GM23338 (cell line): ENCODE measurements around the gene CLEC3B. TPM values are rescaled to one million over a fixed set of nuclear protein-coding genes. Genes with fewer than 3 reads are reported as not detected.

ENCODE experiments used
- ATAC-seq: fragments of 200-7000 bp; cut with Tn5 transposase; 3 replicates; pipeline ENCODE4 v1.9.1; 2020
- DNase-seq: peaks from one replicate; pipeline ENCODE4 v3.0.0-alpha.2; 2015; ENCODE audit warnings: low spot score
- H2AFZ ChIP-seq: fragments of 200-600 bp; sonication (generic); 2 replicates; pipeline ENCODE4 v1.8.0; 2016; ENCODE audit warnings: antibody characterized with exemption, mild to moderate bottlenecking, moderate library complexity
- H3F3A ChIP-seq: fragments of 200-600 bp; sonication (generic); replicated peaks from 2 replicates; pipeline ENCODE4 v1.8.0; 2017; ENCODE audit warnings: antibody characterized with exemption, mixed run types, low read depth
- H3K27ac ChIP-seq: fragments of 200-600 bp; sonication (generic); 2 replicates; pipeline ENCODE4 v1.6.1; 2016; ENCODE audit warnings: low read depth
- H3K27me3 ChIP-seq: fragments of 200-600 bp; sonication (generic); 2 replicates; pipeline ENCODE4 v1.8.0; 2016; ENCODE audit warnings: mild to moderate bottlenecking, mixed run types, moderate library complexity; ENCODE audit not compliant: insufficient read depth
- H3K36me3 ChIP-seq: fragments of 200-600 bp; sonication (generic); 2 replicates; pipeline ENCODE4 v1.8.0; 2016; ENCODE audit warnings: mild to moderate bottlenecking; ENCODE audit not compliant: insufficient read depth
- H3K4me1 ChIP-seq: fragments of 200-600 bp; sonication (generic); 2 replicates; pipeline ENCODE4 v1.8.0; 2016; ENCODE audit warnings: mild to moderate bottlenecking, moderate library complexity; ENCODE audit not compliant: insufficient read depth
- H3K4me2 ChIP-seq: fragments of 200-600 bp; sonication (generic); 2 replicates; pipeline ENCODE4 v1.7.1; 2017; ENCODE audit warnings: mixed run types
- H3K4me3 ChIP-seq: fragments of 200-600 bp; sonication (generic); 2 replicates; pipeline ENCODE4 v1.6.1; 2016; ENCODE audit warnings: mixed run types
- H3K79me2 ChIP-seq: fragments of 200-600 bp; sonication (generic); replicated peaks from 2 replicates; pipeline ENCODE4 v1.8.0; 2017; ENCODE audit warnings: mild to moderate bottlenecking; ENCODE audit not compliant: insufficient read depth
- H3K9me2 ChIP-seq: fragments of 200-600 bp; sonication (generic); 2 replicates; pipeline ENCODE4 v1.8.0; 2017; ENCODE audit not compliant: insufficient read depth
- H4K20me1 ChIP-seq: fragments of 200-600 bp; sonication (generic); replicated peaks from 2 replicates; pipeline ENCODE4 v1.8.0; 2017; ENCODE audit warnings: mild to moderate bottlenecking; ENCODE audit not compliant: insufficient read depth
- H3K27ac Mint-ChIP-seq: 2 replicates; pipeline ENCODE4 v1.8.0; 2020; ENCODE audit warnings: inconsistent platforms, mild to moderate bottlenecking, moderate library complexity, mixed read lengths
- H3K27me3 Mint-ChIP-seq: 3 replicates; pipeline ENCODE4 v1.8.0; 2022; ENCODE audit warnings: low read depth, mild to moderate bottlenecking, moderate library complexity, mixed read lengths, inconsistent platforms; ENCODE audit not compliant: insufficient read depth, poor library complexity
- H3K36me3 Mint-ChIP-seq: 3 replicates; pipeline ENCODE4 v1.8.0; 2021; ENCODE audit warnings: low read depth, mild to moderate bottlenecking, inconsistent platforms, moderate library complexity, mixed read lengths
- H3K4me1 Mint-ChIP-seq: 3 replicates; pipeline ENCODE4 v1.8.0; 2020; ENCODE audit warnings: mild to moderate bottlenecking, inconsistent platforms, mixed read lengths
- H3K4me3 Mint-ChIP-seq: 3 replicates; pipeline ENCODE4 v1.8.0; 2021; ENCODE audit warnings: moderate library complexity, mild to moderate bottlenecking, inconsistent platforms, mixed read lengths
- H3K9me3 Mint-ChIP-seq: 3 replicates; pipeline ENCODE4 v1.8.0; 2020; ENCODE audit warnings: moderate library complexity, mild to moderate bottlenecking, inconsistent platforms, mixed read lengths
- EZH2 ChIP-seq: fragments of 200-600 bp; sonication (generic); IDR thresholded peaks from one replicate; pipeline ENCODE4 v1.8.0; 2017; ENCODE audit warnings: antibody characterized with exemption, mild to moderate bottlenecking, low read depth; ENCODE audit not compliant: unreplicated experiment
- EZH2phosphoT487 ChIP-seq: fragments of 200-600 bp; sonication (generic); IDR thresholded peaks from one replicate; pipeline ENCODE4 v1.8.1; 2018; ENCODE audit warnings: antibody characterized with exemption; ENCODE audit not compliant: unreplicated experiment
- JUNB ChIP-seq: IDR thresholded peaks from one replicate; pipeline ENCODE4 v1.6.1; 2016; ENCODE audit warnings: antibody characterized with exemption; ENCODE audit not compliant: unreplicated experiment
- POLR2AphosphoS5 ChIP-seq: IDR thresholded peaks from 2 replicates; pipeline ENCODE4 v1.6.1; 2016; ENCODE audit warnings: antibody characterized with exemption, low read depth
- STAT1 ChIP-seq: IDR thresholded peaks from one replicate; pipeline ENCODE4 v1.6.1; 2016; ENCODE audit warnings: antibody characterized with exemption; ENCODE audit not compliant: unreplicated experiment
- ZNF114 ChIP-seq: fragments of 250-450 bp; sonication (Bioruptor Pico); IDR thresholded peaks from 2 replicates; pipeline ENCODE4 v1.5.0; 2020; ENCODE audit warnings: mild to moderate bottlenecking, moderate library complexity
- polyA plus RNA-seq: library from polyadenylated mRNA; unstranded; fragments of >200 nt; fragmentation: Nextera tagmentation; extraction: Ambion mirVana; gene quantifications from 2 replicates; pipeline ENCODE4 v1.2.1, GENCODE V29; 2016
- total RNA-seq: library from RNA; depleted of rRNA; stranded (reverse); fragments of >200 nt; shearing (Covaris generic); gene quantifications from 2 replicates; pipeline ENCODE4 v1.2.3, GENCODE V29; 2014
- TF ChIP-seq, protein P1 (sequence below): fragments of 250-450 bp; sonication (Bioruptor Pico); IDR thresholded peaks from 2 replicates; pipeline ENCODE4 v1.5.0; 2020; ENCODE audit warnings: mild to moderate bottlenecking, moderate library complexity
- TF ChIP-seq, protein P2 (sequence below), 2 experiments: fragments of 200-600 bp in 1 of 2; sonication (generic) in 1 of 2; conservative IDR thresholded peaks; 2 replicates each; pipeline versions ENCODE4 v1.5.1 to v1.6.1; 2016 to 2017; ENCODE audit warnings: antibody characterized with exemption in 2 of 2, low read depth in 2 of 2, mild to moderate bottlenecking in 2 of 2, moderate library complexity in 1 of 2

CLEC3B gene
- total and polyA plus RNA-seq, 2 experiments from 2014 or later: not detected

DNA sequence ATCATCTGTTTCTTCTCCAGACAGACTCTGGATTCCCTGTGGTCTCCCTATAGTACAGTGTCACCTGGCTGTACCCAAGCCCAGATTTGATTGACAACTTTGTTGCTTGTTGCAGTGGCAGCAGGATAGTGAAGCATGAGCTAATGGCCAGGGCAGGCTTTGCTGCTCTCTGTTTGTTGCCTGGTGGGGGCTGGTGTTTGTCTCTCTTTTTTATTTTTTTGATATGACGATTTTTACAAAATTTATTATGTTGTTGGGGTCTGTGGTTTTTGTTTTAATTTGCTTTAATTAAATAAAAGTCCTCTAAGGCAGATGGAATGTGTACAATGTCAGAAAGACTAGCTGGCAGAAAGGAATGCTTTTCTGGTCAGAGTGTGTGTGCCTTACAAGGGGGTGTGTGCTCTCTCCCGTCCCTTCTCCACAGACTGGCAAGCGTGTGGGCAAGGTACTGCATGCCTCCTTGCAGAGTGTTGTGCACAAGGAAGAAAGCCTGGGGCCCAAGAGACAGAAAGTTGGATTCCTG, 15.2 kb upstream of the CLEC3B start (continued):
- TF ChIP-seq, protein P1, sequence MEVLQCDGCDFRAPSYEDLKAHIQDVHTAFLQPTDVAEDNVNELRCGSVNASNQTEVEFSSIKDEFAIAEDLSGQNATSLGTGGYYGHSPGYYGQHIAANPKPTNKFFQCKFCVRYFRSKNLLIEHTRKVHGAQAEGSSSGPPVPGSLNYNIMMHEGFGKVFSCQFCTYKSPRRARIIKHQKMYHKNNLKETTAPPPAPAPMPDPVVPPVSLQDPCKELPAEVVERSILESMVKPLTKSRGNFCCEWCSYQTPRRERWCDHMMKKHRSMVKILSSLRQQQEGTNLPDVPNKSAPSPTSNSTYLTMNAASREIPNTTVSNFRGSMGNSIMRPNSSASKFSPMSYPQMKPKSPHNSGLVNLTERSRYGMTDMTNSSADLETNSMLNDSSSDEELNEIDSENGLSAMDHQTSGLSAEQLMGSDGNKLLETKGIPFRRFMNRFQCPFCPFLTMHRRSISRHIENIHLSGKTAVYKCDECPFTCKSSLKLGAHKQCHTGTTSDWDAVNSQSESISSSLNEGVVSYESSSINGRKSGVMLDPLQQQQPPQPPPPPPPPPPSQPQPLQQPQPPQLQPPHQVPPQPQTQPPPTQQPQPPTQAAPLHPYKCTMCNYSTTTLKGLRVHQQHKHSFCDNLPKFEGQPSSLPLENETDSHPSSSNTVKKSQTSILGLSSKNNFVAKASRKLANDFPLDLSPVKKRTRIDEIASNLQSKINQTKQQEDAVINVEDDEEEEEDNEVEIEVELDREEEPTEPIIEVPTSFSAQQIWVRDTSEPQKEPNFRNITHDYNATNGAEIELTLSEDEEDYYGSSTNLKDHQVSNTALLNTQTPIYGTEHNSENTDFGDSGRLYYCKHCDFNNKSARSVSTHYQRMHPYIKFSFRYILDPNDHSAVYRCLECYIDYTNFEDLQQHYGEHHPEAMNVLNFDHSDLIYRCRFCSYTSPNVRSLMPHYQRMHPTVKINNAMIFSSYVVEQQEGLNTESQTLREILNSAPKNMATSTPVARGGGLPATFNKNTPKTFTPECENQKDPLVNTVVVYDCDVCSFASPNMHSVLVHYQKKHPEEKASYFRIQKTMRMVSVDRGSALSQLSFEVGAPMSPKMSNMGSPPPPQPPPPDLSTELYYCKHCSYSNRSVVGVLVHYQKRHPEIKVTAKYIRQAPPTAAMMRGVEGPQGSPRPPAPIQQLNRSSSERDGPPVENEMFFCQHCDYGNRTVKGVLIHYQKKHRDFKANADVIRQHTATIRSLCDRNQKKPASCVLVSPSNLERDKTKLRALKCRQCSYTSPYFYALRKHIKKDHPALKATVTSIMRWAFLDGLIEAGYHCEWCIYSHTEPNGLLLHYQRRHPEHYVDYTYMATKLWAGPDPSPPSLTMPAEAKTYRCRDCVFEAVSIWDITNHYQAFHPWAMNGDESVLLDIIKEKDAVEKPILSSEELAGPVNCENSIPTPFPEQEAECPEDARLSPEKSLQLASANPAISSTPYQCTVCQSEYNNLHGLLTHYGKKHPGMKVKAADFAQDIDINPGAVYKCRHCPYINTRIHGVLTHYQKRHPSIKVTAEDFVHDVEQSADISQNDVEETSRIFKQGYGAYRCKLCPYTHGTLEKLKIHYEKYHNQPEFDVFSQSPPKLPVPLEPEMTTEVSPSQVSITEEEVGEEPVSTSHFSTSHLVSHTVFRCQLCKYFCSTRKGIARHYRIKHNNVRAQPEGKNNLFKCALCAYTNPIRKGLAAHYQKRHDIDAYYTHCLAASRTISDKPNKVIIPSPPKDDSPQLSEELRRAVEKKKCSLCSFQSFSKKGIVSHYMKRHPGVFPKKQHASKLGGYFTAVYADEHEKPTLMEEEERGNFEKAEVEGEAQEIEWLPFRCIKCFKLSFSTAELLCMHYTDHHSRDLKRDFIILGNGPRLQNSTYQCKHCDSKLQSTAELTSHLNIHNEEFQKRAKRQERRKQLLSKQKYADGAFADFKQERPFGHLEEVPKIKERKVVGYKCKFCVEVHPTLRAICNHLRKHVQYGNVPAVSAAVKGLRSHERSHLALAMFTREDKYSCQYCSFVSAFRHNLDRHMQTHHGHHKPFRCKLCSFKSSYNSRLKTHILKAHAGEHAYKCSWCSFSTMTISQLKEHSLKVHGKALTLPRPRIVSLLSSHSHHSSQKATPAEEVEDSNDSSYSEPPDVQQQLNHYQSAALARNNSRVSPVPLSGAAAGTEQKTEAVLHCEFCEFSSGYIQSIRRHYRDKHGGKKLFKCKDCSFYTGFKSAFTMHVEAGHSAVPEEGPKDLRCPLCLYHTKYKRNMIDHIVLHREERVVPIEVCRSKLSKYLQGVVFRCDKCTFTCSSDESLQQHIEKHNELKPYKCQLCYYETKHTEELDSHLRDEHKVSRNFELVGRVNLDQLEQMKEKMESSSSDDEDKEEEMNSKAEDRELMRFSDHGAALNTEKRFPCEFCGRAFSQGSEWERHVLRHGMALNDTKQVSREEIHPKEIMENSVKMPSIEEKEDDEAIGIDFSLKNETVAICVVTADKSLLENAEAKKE (CRISPR knock-in tag): no peak
- TF ChIP-seq ZNF114 (CRISPR knock-in tag): no peak

DNA sequence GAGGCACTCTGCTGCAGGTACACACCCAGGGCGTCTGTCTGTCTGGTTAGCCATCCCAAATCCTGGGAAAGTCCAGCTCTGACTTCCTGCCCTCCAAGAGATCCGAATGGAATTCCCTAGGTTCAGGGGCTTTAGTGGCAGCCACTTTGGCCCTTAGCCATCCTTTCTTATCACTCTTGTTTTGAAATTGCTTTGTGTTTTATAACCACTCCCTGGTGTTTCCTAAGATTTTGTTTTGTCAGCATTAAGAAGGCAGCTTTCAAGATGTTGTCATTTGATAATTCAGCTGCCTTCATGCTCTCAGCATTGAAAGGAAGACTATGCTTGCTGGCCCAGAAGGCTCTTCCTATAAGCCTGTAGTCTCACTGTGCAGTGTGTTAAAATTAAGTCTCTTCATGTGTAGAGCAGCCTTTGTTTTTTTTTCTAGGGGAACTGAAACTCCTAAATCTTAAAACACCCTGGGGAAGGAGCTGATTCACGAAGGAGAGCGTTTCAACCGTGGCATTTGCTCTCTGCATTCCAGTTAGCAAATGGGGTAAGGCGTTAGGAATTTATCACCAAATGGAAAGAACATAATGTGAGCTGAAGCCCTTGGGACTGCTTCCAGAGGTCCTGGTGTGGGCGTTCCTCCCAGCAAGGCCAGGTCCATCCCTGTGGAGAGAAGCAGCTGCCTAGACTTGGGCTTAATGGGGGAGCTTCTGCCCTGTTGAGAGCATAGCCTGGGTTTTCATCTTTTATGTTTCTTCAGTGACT, 14.2 kb upstream of the CLEC3B start:
- Histone ChIP-seq H4K20me1 (peaks cover 5% of the 10 kb centered on the region), H3K79me2 (no peaks in the 10 kb centered on the region), H3K27ac (no peak overlapping the region), H3F3A (no peaks in the 10 kb centered on the region), H3K4me2 (no peak overlapping the region), H3K4me3 (no peak overlapping the region), H3K9me2 (0 out of 2 replicates have a peak, but pooled peaks cover 3% of the 10 kb centered on the region), H3K36me3 (peaks cover 20% of the 10 kb centered on the region), H2AFZ (no peak overlapping the region), H3K27me3 (no peaks in the 10 kb centered on the region), H3K4me1 (0 out of 2 replicates have a peak, but pooled peaks cover 3% of the 10 kb centered on the region)
- H3K4me3 Mint-ChIP-seq: no peak overlapping the region
- H3K27ac Mint-ChIP-seq: no peak overlapping the region
- H3K4me1 Mint-ChIP-seq: peaks cover 5% of the 10 kb centered on the region; the same call in 2 of the 3 replicates
- no peak for DNase-seq
- peaks cover 54% of the 10 kb centered on the region for H3K36me3 Mint-ChIP-seq
- no peaks in the 10 kb centered on the region for H3K9me3 Mint-ChIP-seq
- H3K27me3 Mint-ChIP-seq: peaks cover 1% of the 10 kb centered on the region
- no peak for ATAC-seq
- TF ChIP-seq, protein P2, sequence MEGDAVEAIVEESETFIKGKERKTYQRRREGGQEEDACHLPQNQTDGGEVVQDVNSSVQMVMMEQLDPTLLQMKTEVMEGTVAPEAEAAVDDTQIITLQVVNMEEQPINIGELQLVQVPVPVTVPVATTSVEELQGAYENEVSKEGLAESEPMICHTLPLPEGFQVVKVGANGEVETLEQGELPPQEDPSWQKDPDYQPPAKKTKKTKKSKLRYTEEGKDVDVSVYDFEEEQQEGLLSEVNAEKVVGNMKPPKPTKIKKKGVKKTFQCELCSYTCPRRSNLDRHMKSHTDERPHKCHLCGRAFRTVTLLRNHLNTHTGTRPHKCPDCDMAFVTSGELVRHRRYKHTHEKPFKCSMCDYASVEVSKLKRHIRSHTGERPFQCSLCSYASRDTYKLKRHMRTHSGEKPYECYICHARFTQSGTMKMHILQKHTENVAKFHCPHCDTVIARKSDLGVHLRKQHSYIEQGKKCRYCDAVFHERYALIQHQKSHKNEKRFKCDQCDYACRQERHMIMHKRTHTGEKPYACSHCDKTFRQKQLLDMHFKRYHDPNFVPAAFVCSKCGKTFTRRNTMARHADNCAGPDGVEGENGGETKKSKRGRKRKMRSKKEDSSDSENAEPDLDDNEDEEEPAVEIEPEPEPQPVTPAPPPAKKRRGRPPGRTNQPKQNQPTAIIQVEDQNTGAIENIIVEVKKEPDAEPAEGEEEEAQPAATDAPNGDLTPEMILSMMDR (conservative IDR thresholded peaks at IDR 0.05; ENCODE audit: low read depth in 2 of 2): no peak
- TF ChIP-seq EZH2phosphoT487 (no peak), POLR2AphosphoS5 (no peak), EZH2 (no peak), JUNB (no peak), STAT1 (no peak)
